ENCODE results near the gene COQ3.

- TF ChIP-seq CTCF (conservative IDR thresholded peaks at IDR 0.05; ENCODE audit: low read length) (no peak), EZH2phosphoT487 (IDR thresholded peaks at IDR 0.05; ENCODE audit: borderline replicate concordance, low read depth, low read length) (no peak)
These were observed 13.1 kb upstream of the COQ3 start for GRCh38 chr6:99407076-99407475.
